Measurements from ENCODE around the gene CEP76. TPM values are rescaled to one million over a fixed set of nuclear protein-coding genes. Genes with fewer than 3 reads are reported as not detected.

The CEP76 gene
- total RNA-seq, 2 experiments from 2014 or later: 11.9 to 12.5 TPM

- TF ChIP-seq CTCF (IDR thresholded peaks at IDR 0.05): no peak
- Mint-ChIP-seq H3K36me3 (ENCODE audit: low read depth) (peaks cover 27% of the 10 kb centered on the region), H3K27ac (peak overlapping the region; percentile 9), H3K27me3 (no peaks in the 10 kb centered on the region), H3K9me3 (no peaks in the 10 kb centered on the region), H3K4me1 (ENCODE audit: low read depth) (peaks cover 4% of the 10 kb centered on the region), H3K4me3 (no peak overlapping the region)
- ATAC-seq: no peak
- POLR2A ChIA-PET: no interaction called here
- intact Hi-C loops (cut with micrococcal nuclease): no loop called here
- DNase-seq: no peak
- CTCF ChIA-PET: interaction anchor here (1.3 to 2.7 kb wide), 5 partner anchors 9 to 213 kb away, joined by 3 to 13 read pairs (median 6); no protein-coding TSS in a partner anchor
Observed at GRCh38 chr18:12721495-12722275, 19.2 kb upstream of the CEP76 start.

- Mint-ChIP-seq H3K9me3 (no peaks in the 10 kb centered on the region), H3K27me3 (no peaks in the 10 kb centered on the region), H3K27ac (no peak overlapping the region), H3K4me1 (ENCODE audit: low read depth) (peaks cover 8% of the 10 kb centered on the region), H3K36me3 (ENCODE audit: low read depth) (peaks cover 34% of the 10 kb centered on the region), H3K4me3 (no peak overlapping the region)
- ATAC-seq (no peak), DNase-seq (no peak)
- TF ChIP-seq CTCF (IDR thresholded peaks at IDR 0.05): no peak
- intact Hi-C loops (cut with micrococcal nuclease): no loop called here
- ChIA-PET POLR2A (interaction anchor here (0.7 to 1.0 kb wide), 2 partner anchors 11 to 31 kb away, joined by 3 read pairs; no protein-coding TSS in a partner anchor), CTCF (interaction anchor here (1.0 to 1.5 kb wide), 3 partner anchors 15 to 223 kb away, joined by 3 to 5 read pairs (median 3); no protein-coding TSS in a partner anchor)
Observed at GRCh38 chr18:12711446-12711845, 8.9 kb upstream of the CEP76 start.

- Mint-ChIP-seq H3K4me3 (peak overlapping the region; percentile 89), H3K9me3 (no peaks in the 10 kb centered on the region), H3K4me1 (ENCODE audit: low read depth) (peaks cover 35% of the 10 kb centered on the region), H3K27ac (peak overlapping the region; percentile 99), H3K36me3 (ENCODE audit: low read depth) (peaks cover 25% of the 10 kb centered on the region), H3K27me3 (no peaks in the 10 kb centered on the region)
- intact Hi-C loops (cut with micrococcal nuclease): no loop called here
- ATAC-seq: no peak
- CTCF ChIA-PET: no interaction called here
- peak; percentile 53 for DNase-seq
- no peak for TF ChIP-seq CTCF (IDR thresholded peaks at IDR 0.05)
- POLR2A ChIA-PET: interaction anchor here (0.7 to 3.4 kb wide), 12 partner anchors 11 to 327 kb away, joined by 3 to 25 read pairs (median 4); partner anchors contain the start of genes AFG3L2, CEP192 and PTPN2
Observed at GRCh38 chr18:12703664-12704063, 1.1 kb upstream of the CEP76 start.

- H3K36me3 Mint-ChIP-seq (ENCODE audit: low read depth): peaks cover 29% of the 10 kb centered on the region
- H3K27me3 Mint-ChIP-seq: no peaks in the 10 kb centered on the region
- peaks cover 35% of the 10 kb centered on the region for H3K4me1 Mint-ChIP-seq (ENCODE audit: low read depth)
- H3K4me3 Mint-ChIP-seq: peak overlapping the region; percentile 89
- no peak for DNase-seq
- intact Hi-C loops (cut with micrococcal nuclease): no loop called here
- H3K27ac Mint-ChIP-seq: peak overlapping the region; percentile 99
- CTCF ChIA-PET: interaction anchor here (1.2 to 3.0 kb wide), 2 partner anchors 17 to 231 kb away, joined by 6 to 8 read pairs; no protein-coding TSS in a partner anchor
- no peak for TF ChIP-seq CTCF (IDR thresholded peaks at IDR 0.05)
- POLR2A ChIA-PET: interaction anchor here (0.6 to 3.4 kb wide), 13 partner anchors 11 to 326 kb away, joined by 3 to 25 read pairs (median 3); partner anchors contain the start of genes AFG3L2, CEP192 and PTPN2
- ATAC-seq: peak; percentile 46
- no peaks in the 10 kb centered on the region for H3K9me3 Mint-ChIP-seq
Observed at GRCh38 chr18:12703096-12703567, 609 bp upstream of the CEP76 start.
